RWPE2 (cell line): ENCODE data around the gene BCL2.

ENCODE experiments used
- ATAC-seq: fragments of 200-7000 bp; cut with Tn5 transposase; 3 replicates; pipeline ENCODE4 v1.9.1; 2021; ENCODE audit warnings: low read depth
- DNase-seq: peaks from one replicate; pipeline ENCODE4 v3.0.0-alpha.2; 2020; ENCODE audit warnings: low spot score
- H3K27ac ChIP-seq: fragments of 450-650 bp; 2 replicates; pipeline ENCODE4 v1.5.1; 2017; ENCODE audit warnings: mild to moderate bottlenecking; ENCODE audit not compliant: poor library complexity, severe bottlenecking
- H3K27me3 ChIP-seq: fragments of 250-450 bp; sonication (Bioruptor Pico); 2 replicates; pipeline ENCODE4 v1.5.1; 2021; ENCODE audit warnings: mild to moderate bottlenecking, moderate library complexity; ENCODE audit not compliant: insufficient read depth, poor library complexity, severe bottlenecking
- H3K36me3 ChIP-seq: fragments of 250-450 bp; sonication (Bioruptor Pico); 2 replicates; pipeline ENCODE4 v1.5.1; 2020; ENCODE audit warnings: low read depth, mild to moderate bottlenecking, moderate library complexity
- H3K4me1 ChIP-seq: fragments of 250-450 bp; sonication (Bioruptor Pico); 2 replicates; pipeline ENCODE4 v1.5.1; 2021; ENCODE audit warnings: mild to moderate bottlenecking, moderate library complexity; ENCODE audit not compliant: insufficient read depth, poor library complexity, severe bottlenecking
- H3K4me3 ChIP-seq: fragments of 250-450 bp; sonication (Bioruptor Pico); 2 replicates; pipeline ENCODE4 v1.5.1; 2021; ENCODE audit warnings: mild to moderate bottlenecking, moderate library complexity; ENCODE audit not compliant: severe bottlenecking
- H3K9me3 ChIP-seq: fragments of 250-450 bp; sonication (Bioruptor Pico); 2 replicates; pipeline ENCODE4 v1.5.1; 2021; ENCODE audit warnings: mild to moderate bottlenecking, moderate library complexity; ENCODE audit not compliant: severe bottlenecking
- TF ChIP-seq, protein P1 (sequence below): fragments of 450-650 bp; IDR thresholded peaks from one replicate; pipeline ENCODE4 v1.5.1; 2017; ENCODE audit warnings: mild to moderate bottlenecking, moderate library complexity; ENCODE audit not compliant: poor library complexity, severe bottlenecking

BCL2 gene

DNA sequence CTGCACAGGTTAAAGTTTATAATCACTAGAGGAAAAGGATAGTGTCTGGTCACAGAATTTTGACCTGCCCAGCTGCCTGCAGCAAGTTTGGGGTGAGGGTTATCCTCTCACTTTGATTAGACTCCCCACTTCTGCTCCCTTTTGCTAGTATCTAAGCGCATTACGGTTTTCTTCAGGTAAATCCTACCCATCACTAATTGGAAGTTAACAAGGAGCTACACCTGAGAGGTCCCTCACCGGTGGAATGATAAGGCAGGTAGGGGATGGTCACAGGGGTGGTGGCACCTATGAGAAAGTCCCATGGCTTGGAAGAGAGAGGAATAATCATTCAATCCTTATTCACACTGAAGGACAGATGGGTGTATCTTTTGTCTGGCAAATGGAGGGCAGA lies 7.6 kb downstream of the BCL2 start:
- DNase-seq, result no peak
- Histone ChIP-seq H3K4me1 (no peaks in the 10 kb centered on the region), H3K27ac (no peak overlapping the region)

DNA sequence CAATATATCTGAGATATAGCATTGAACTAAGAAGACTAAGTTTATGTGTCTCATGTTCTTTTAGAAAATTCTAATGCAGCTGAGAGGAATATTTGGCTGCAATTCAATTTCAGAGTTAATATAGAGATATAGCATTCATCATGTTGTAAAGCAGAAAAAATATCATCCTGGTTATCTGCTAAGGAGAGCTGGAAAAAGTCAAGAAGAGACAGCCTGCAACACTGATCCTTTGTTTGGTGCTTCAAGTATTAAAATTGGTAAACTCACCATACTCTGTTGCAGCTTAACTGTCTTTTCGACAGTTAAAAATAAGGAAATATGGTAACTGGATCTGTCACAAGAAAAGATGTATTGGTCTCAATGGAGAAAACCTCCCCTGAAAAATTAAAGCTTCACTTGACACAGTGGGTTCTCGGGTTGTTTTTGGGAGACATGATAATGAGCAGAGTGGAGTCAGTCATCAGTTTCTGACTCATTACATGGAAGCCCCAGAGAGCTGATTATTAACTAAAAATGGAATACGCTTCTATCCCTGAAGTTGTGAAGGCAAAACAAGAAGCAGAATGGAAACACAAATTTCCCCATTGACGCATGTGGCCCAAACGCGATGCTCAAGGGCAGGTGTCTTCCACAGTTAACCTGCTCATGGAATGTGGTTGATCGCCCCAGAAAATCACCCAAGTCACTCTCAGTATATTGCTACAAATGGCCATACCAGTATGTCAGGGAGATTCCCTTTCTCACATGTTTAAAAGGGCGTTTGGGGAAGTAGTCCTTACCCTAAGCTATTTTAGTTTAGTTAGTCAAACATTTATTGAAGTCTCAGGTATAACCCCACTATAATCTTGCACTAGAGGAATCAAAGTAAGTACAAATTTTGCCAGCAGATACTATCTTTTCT lies 8.2 kb downstream of the BCL2 start:
- no peak overlapping the region for H3K4me3 ChIP-seq
- no peak for DNase-seq
- TF ChIP-seq, protein P1, sequence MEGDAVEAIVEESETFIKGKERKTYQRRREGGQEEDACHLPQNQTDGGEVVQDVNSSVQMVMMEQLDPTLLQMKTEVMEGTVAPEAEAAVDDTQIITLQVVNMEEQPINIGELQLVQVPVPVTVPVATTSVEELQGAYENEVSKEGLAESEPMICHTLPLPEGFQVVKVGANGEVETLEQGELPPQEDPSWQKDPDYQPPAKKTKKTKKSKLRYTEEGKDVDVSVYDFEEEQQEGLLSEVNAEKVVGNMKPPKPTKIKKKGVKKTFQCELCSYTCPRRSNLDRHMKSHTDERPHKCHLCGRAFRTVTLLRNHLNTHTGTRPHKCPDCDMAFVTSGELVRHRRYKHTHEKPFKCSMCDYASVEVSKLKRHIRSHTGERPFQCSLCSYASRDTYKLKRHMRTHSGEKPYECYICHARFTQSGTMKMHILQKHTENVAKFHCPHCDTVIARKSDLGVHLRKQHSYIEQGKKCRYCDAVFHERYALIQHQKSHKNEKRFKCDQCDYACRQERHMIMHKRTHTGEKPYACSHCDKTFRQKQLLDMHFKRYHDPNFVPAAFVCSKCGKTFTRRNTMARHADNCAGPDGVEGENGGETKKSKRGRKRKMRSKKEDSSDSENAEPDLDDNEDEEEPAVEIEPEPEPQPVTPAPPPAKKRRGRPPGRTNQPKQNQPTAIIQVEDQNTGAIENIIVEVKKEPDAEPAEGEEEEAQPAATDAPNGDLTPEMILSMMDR, result no peak
- H3K36me3 ChIP-seq, result no peaks in the 10 kb centered on the region
- H3K9me3 ChIP-seq, result no peaks in the 10 kb centered on the region
- H3K27ac ChIP-seq, result no peak overlapping the region
- H3K27me3 ChIP-seq, result peaks cover 13% of the 10 kb centered on the region
- ATAC-seq, result no peak
- no peaks in the 10 kb centered on the region for H3K4me1 ChIP-seq

More for the DNA sequence above, 7.6 kb downstream of the BCL2 start:
- Histone ChIP-seq H3K9me3 (no peaks in the 10 kb centered on the region), H3K27me3 (peaks cover 17% of the 10 kb centered on the region), H3K36me3 (no peaks in the 10 kb centered on the region), H3K4me3 (no peak overlapping the region)
- TF ChIP-seq, protein P1, result no peak
- no peak for ATAC-seq

DNA sequence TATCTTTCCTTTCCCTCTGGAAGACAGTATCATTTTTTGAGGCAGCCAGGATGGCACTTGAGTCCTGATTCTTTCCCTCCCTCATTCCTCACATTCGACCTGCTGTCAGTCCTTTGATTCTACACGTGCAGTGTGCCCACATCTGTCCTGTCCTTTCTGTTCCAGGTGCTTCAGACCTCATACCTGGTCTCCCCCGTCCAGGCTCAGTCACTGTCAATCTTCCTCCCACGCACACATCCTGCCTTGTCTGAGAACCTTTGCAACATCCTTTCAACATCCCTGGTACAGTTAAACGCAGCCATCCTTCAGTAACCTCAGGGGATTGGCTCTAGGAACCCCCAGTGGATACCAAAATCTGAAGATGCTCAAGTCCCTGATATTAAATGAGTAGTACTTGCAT lies 10.1 kb downstream of the BCL2 start:
- DNase-seq, result no peak
- H3K9me3 ChIP-seq, result no peaks in the 10 kb centered on the region

DNA sequence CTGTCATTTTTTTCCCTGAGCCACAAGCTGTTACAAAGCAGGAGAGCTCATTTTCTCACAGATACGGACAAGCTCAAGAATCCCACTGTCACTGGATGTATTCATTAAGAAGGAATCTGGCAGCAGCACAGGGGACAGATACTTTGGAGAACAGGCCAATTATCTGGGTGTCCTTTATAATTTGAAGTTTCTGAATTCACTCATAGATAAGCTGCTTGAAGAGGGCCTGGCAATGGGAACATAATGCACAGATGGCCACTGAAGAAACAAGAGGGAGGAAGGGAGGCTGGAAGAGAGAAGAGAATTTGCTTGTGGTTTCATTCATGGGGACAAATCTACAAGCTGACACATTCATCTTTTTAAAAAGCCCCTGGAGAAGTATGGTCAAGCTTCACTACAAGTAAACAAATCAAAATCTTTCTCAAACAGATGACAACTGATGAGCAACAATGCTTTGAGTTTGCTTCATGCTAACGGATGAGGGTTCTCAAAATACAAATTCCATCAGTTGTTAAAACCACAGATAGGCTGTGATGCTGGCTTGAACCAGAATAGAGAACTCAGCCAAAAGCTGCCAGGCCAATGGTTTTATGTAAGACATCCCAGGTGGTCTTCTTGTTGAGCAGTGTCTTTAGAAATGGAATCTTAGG lies 11.9 kb downstream of the BCL2 start:
- TF ChIP-seq, protein P1, result no peak
- DNase-seq, result no peak
- no peak for ATAC-seq
- peaks cover 3% of the 10 kb centered on the region for H3K27me3 ChIP-seq
- H3K9me3 ChIP-seq, result no peaks in the 10 kb centered on the region
- no peak overlapping the region for H3K27ac ChIP-seq
- H3K4me3 ChIP-seq, result no peak overlapping the region
- H3K4me1 ChIP-seq, result no peaks in the 10 kb centered on the region
- no peaks in the 10 kb centered on the region for H3K36me3 ChIP-seq

More for the DNA sequence above, 10.1 kb downstream of the BCL2 start:
- ATAC-seq, result no peak
- TF ChIP-seq, protein P1, result no peak
- no peak overlapping the region for H3K27ac ChIP-seq
- H3K4me1 ChIP-seq, result no peaks in the 10 kb centered on the region
- H3K4me3 ChIP-seq, result no peak overlapping the region
- H3K27me3 ChIP-seq, result peaks cover 6% of the 10 kb centered on the region
- H3K36me3 ChIP-seq, result no peaks in the 10 kb centered on the region
